ENCODE measurements around the gene CPA3.

CPA3 gene

DNA sequence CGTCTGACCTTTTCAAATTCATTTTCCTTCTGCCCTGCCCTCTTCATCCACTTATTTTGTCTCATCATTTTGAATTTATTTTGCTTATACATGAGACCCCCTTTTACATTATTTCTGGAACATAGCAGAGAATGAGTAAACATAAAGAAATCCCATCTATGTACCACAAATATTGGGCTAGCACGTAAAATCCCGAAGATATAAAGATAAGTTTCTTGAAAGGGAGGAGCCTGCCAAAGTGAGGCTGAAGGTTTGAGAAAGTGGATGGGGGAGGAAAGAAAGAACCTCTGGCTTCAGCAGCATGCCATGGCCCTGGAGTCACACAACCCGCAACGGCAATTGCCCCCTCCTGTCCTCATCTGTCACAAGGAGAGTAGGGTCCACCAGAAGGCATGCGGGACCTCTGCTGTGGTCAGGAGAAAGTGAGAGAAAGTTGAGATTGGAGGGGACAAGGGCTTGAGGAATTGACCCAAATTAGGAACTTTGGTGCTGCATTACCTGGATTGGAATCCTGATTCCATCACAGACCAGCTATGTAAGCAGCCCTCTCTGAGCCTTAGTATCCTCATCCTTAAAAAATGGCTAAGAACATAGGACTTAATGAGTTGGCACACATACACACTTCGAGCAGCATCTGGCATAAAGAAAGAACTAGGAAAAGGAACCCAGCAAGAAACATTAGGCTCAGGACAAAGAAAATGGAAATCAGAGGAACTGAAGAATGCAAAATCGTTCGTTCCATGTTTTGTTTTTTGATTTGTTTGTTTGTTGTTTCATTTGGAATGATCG, 72.6 kb downstream of the CPA3 start:
- no peak overlapping the region for H3K4me3 ChIP-seq (ENCODE audit: control insufficient read depth, low read depth, low read length)
- DNase-seq (ENCODE audit: low read depth) = no peak
- TF ChIP-seq, protein P1, sequence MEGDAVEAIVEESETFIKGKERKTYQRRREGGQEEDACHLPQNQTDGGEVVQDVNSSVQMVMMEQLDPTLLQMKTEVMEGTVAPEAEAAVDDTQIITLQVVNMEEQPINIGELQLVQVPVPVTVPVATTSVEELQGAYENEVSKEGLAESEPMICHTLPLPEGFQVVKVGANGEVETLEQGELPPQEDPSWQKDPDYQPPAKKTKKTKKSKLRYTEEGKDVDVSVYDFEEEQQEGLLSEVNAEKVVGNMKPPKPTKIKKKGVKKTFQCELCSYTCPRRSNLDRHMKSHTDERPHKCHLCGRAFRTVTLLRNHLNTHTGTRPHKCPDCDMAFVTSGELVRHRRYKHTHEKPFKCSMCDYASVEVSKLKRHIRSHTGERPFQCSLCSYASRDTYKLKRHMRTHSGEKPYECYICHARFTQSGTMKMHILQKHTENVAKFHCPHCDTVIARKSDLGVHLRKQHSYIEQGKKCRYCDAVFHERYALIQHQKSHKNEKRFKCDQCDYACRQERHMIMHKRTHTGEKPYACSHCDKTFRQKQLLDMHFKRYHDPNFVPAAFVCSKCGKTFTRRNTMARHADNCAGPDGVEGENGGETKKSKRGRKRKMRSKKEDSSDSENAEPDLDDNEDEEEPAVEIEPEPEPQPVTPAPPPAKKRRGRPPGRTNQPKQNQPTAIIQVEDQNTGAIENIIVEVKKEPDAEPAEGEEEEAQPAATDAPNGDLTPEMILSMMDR (IDR thresholded peaks at IDR 0.05; ENCODE audit: control insufficient read depth, insufficient read depth, low read depth, low read length, missing control alignments) = no peak

DNA sequence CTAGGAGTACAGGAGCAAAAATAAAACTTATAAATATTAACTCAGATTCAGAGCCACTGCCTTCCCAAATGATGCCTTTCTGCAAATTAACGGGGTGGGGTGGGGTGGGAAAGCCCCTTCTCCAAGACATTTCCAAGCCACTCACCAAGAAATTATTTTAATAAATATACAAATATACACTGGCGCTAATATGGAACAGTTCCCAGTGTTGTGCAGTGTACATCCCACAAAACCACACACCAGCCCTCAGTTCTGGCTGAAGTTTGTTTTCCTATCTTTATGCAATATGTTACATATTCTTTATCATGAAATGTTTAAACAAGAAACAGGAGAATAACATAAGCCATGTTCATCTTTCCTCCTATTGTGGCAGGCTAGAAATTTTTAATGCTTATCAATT, 73.2 kb downstream of the CPA3 start:
- DNase-seq (ENCODE audit: low read depth) = no peak
- TF ChIP-seq, protein P1 (IDR thresholded peaks at IDR 0.05; ENCODE audit: control insufficient read depth, insufficient read depth, low read depth, low read length, missing control alignments) = no peak
- H3K4me3 ChIP-seq (ENCODE audit: control insufficient read depth, low read depth, low read length) = no peak overlapping the region

DNA sequence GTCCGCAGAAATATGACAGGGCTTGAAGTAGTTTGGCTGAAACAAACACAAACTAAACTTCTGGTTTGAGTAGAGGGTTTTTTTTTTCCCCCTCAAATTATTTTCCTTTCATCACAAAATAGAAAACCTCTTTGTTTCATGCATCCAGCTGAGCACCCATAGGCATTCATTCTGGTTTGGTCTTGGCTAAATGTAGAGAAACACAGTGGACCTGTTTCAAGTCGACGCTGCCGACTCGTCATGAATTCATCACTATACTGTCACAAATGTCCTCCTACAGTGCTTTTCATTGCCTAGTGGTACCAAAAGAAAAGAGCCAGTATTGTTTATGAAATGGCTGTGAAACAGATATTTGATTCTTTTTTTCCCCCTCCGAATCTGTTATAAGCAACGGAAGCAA, 73.8 kb downstream of the CPA3 start:
- H3K4me3 ChIP-seq (ENCODE audit: control insufficient read depth, low read depth, low read length) = no peak overlapping the region
- no peak for DNase-seq (ENCODE audit: low read depth)
- TF ChIP-seq, protein P1 (IDR thresholded peaks at IDR 0.05; ENCODE audit: control insufficient read depth, insufficient read depth, low read depth, low read length, missing control alignments) = no peak

GRCh38 chr3:148940983-148941382, 75.9 kb downstream of the CPA3 start:
- DNase-seq (ENCODE audit: low read depth) = no peak
- no peak overlapping the region for H3K4me3 ChIP-seq (ENCODE audit: control insufficient read depth, low read depth, low read length)
- TF ChIP-seq, protein P1 (IDR thresholded peaks at IDR 0.05; ENCODE audit: control insufficient read depth, insufficient read depth, low read depth, low read length, missing control alignments) = no peak

GRCh38 chr3:148943506-148944205, 78.6 kb downstream of the CPA3 start:
- DNase-seq (ENCODE audit: low read depth) = peak; percentile 87
- H3K4me3 ChIP-seq (ENCODE audit: control insufficient read depth, low read depth, low read length) = no peak overlapping the region
- TF ChIP-seq, protein P1 (IDR thresholded peaks at IDR 0.05; ENCODE audit: control insufficient read depth, insufficient read depth, low read depth, low read length, missing control alignments) = peak; percentile 74

DNA sequence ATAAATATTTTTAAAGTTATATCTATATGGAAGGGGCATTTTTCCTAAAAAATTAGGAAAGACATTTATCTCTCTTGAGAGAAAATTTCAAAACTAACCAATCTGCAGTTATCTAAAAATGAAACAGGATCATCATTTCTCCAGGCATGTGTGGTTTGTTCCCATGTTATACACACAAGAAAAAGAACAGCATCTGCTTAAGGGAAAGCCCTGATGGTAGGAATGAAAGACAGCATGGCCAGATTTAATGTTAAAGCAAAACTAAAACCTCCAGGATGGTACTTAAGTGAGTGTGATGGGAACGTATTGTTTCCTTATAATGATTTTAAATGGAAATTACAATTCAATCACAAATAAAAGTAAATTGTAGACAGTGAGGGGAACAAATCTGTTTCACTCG, 80.0 kb downstream of the CPA3 start:
- TF ChIP-seq, protein P1 (IDR thresholded peaks at IDR 0.05; ENCODE audit: control insufficient read depth, insufficient read depth, low read depth, low read length, missing control alignments) = peak; percentile 14
- no peak overlapping the region for H3K4me3 ChIP-seq (ENCODE audit: control insufficient read depth, low read depth, low read length)
- DNase-seq (ENCODE audit: low read depth) = no peak
